Smooth muscle cell of the brain vasculature (primary cell): ENCODE data around the gene NHERF2.
A peak's percentile ranks its signal among the peaks of the same experiment; 100 is the strongest.

ENCODE experiments used
- DNase-seq: peaks from one replicate; pipeline ENCODE4 v3.0.0-alpha.2; 2012; ENCODE audit warnings: low read depth, low spot score

NHERF2 gene

GRCh38 chr16:2040041-2040786 lies 13.5 kb downstream of the NHERF2 start:
- no peak for DNase-seq

GRCh38 chr16:2040787-2041522 lies 14.3 kb downstream of the NHERF2 start:
- DNase-seq = no peak

GRCh38 chr16:2042171-2042985 lies 15.7 kb downstream of the NHERF2 start:
- DNase-seq = no peak

- DNase-seq = no peak
Observed at GRCh38 chr16:2042986-2043666, 16.4 kb downstream of the NHERF2 start.

- no peak for DNase-seq
Observed at GRCh38 chr16:2043667-2044451, 17.2 kb downstream of the NHERF2 start.

GRCh38 chr16:2044541-2044940 lies 17.8 kb downstream of the NHERF2 start:
- no peak for DNase-seq

GRCh38 chr16:2045965-2046892 lies 19.5 kb downstream of the NHERF2 start:
- no peak for DNase-seq

GRCh38 chr16:2046893-2047329 lies 20.2 kb downstream of the NHERF2 start:
- no peak for DNase-seq

GRCh38 chr16:2047330-2048115 lies 20.8 kb downstream of the NHERF2 start, which contains the start of the genes NTHL1 and TSC2:
TSS of gene NTHL1 (minus strand) at chr16:2047834. CDS start at chr16:2047823, 11 bp downstream.
TSS of gene TSC2 (plus strand) at chr16:2047985. CDS start at chr16:2048616, 631 bp downstream.
- DNase-seq = peak; percentile 90

- no peak for DNase-seq
Observed at GRCh38 chr16:2048116-2048543, 21.4 kb downstream of the NHERF2 start.

GRCh38 chr16:2053211-2053610 lies 26.5 kb downstream of the NHERF2 start:
- no peak for DNase-seq

GRCh38 chr16:2053897-2054296 lies 27.2 kb downstream of the NHERF2 start:
- DNase-seq = no peak

- DNase-seq = no peak
Observed at GRCh38 chr16:2054543-2055245, 28.0 kb downstream of the NHERF2 start.

- DNase-seq = no peak
Observed at GRCh38 chr16:2056077-2056476, 29.4 kb downstream of the NHERF2 start.

GRCh38 chr16:2056681-2057407 lies 30.1 kb downstream of the NHERF2 start:
- DNase-seq = no peak

- DNase-seq = no peak
Observed at GRCh38 chr16:2057438-2057837, 30.7 kb downstream of the NHERF2 start.

- DNase-seq = no peak
Observed at GRCh38 chr16:2058420-2058819, 31.7 kb downstream of the NHERF2 start.
